Panc1 (cell line): ENCODE results near the gene DCC. TPM values are rescaled to one million over a fixed set of nuclear protein-coding genes. Genes with fewer than 3 reads are reported as not detected.

Source experiments
- ATAC-seq: fragments of 200-7000 bp; cut with Tn5 transposase; 2 replicates; pipeline ENCODE4 v1.9.1; 2020; ENCODE audit warnings: mild to moderate bottlenecking, moderate library complexity
- BruUV-seq: library from RNA; stranded (reverse); fragments of 400-500 nt; replicated peaks from 2 replicates; lab custom pipeline; 2021; lab: Mats Ljungman, UMichigan
- CTCF ChIA-PET: fragments of 300-600 bp; sonication (Branson Sonifier 250); formaldehyde crosslinking; loops from one replicate; lab custom pipeline; 2022; ENCODE audit warnings: antibody characterized with exemption; lab: Charles Lee
- POLR2A ChIA-PET: fragments of 300-600 bp; sonication (Branson Sonifier 250); formaldehyde crosslinking; loops from one replicate; lab custom pipeline; 2022; ENCODE audit warnings: antibody characterized with exemption; lab: Charles Lee
- DNase-seq: peaks from one replicate; pipeline ENCODE4 v3.0.0-alpha.2; 2010; ENCODE audit warnings: low read depth, low spot score
- H3K27ac ChIP-seq: 2 replicates; pipeline ENCODE4 v1.5.1; 2011; ENCODE audit warnings: mild to moderate bottlenecking, low read length, inconsistent platforms
- H3K27me3 ChIP-seq: fragments of 200-500 bp; sonication (Bioruptor generic); 2 replicates; pipeline ENCODE4 v1.6.0; 2014; ENCODE audit warnings: low read length, inconsistent platforms; ENCODE audit not compliant: control insufficient read depth, insufficient read depth
- H3K36me3 ChIP-seq: fragments of 200-500 bp; sonication (Bioruptor generic); 2 replicates; pipeline ENCODE4 v1.5.1; 2014; ENCODE audit warnings: inconsistent platforms, mild to moderate bottlenecking, low read length, moderate library complexity; ENCODE audit not compliant: control insufficient read depth, insufficient read depth
- H3K4me1 ChIP-seq: 2 replicates; pipeline ENCODE4 v1.5.1; 2011; ENCODE audit warnings: inconsistent platforms, mild to moderate bottlenecking, low read length, moderate library complexity; ENCODE audit not compliant: control insufficient read depth, insufficient read depth
- H3K4me3 ChIP-seq, 2 experiments: 2 replicates each; pipeline ENCODE4 v1.5.1; 2011 to 2012; ENCODE audit warnings: low read depth in 2 of 2, low read length in 2 of 2, mild to moderate bottlenecking in 2 of 2, inconsistent platforms in 1 of 2, moderate library complexity in 1 of 2
- H3K9me3 ChIP-seq: fragments of 200-500 bp; sonication (Bioruptor generic); 2 replicates; pipeline ENCODE4 v1.5.1; 2014; ENCODE audit warnings: low read depth, mild to moderate bottlenecking, inconsistent platforms, low read length, moderate library complexity; ENCODE audit not compliant: control insufficient read depth, insufficient read depth
- POLR2AphosphoS5 ChIP-seq: IDR thresholded peaks from 2 replicates; pipeline ENCODE4 v1.6.1; 2012; ENCODE audit warnings: mild to moderate bottlenecking, low read depth, low read length, moderate library complexity
- SIN3A ChIP-seq: IDR thresholded peaks from 2 replicates; pipeline ENCODE4 v1.6.1; 2012; ENCODE audit warnings: low read depth, mild to moderate bottlenecking, low read length, moderate library complexity, borderline replicate concordance; ENCODE audit not compliant: insufficient read depth
- TCF7L2 ChIP-seq: IDR thresholded peaks from 2 replicates; pipeline ENCODE4 v1.6.1; 2011; ENCODE audit warnings: mild to moderate bottlenecking, low read depth, low read length, inconsistent platforms
- in situ Hi-C: cut with HindIII; loops from 2 replicates; pipeline ENCODE4 v1.10.0; 2016; ENCODE audit warnings: low sequenced_read_pairs, low pct_unique_long_range_greater_than_20kb
- intact Hi-C: fragments of 100-400 bp; cut with micrococcal nuclease; formaldehyde crosslinking; loops from one replicate; pipeline ENCODE4 v1.10.0; 2022; ENCODE audit not compliant: unreplicated experiment
- total RNA-seq: library from RNA; stranded (reverse); gene quantifications from one replicate; pipeline ENCODE4 v1.2.1, GENCODE V29; 2021; ENCODE audit not compliant: unreplicated experiment
- TF ChIP-seq, protein P1 (sequence below): fragments of 450-650 bp; IDR thresholded peaks from 2 replicates; pipeline ENCODE4 v1.5.1; 2017; ENCODE audit warnings: mild to moderate bottlenecking
- TF ChIP-seq, protein P2 (sequence below), 2 experiments: IDR thresholded peaks; 2 replicates each; pipeline ENCODE4 v1.6.1; 2011 to 2012; ENCODE audit warnings: low read depth in 2 of 2, control low read depth in 1 of 2, low read length in 1 of 2, mild to moderate bottlenecking in 1 of 2, moderate library complexity in 1 of 2; ENCODE audit not compliant: insufficient read depth in 1 of 2

Gene DCC
- total RNA-seq, 1 experiment from 2014 or later: not detected

DNA sequence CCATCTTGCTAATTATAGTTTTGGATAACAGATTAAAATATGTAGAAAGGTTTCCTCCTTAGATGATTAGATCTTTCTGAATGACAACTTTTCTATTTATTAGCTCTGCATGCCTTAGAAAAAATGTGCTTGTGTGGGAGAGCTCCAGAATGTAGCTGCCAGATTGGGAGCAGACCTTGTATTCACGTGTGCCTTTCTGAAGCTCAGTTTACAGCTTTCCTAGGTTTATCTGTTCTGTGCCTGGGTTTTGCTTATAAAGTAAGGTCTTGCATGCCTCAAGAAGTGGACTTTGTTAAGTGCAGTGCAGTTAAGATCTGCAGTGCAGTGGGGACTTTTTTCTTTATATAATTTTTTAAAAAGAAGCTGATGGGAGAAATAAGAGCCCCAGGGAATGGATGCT is 179.0 kb downstream of the DCC start:
- Histone ChIP-seq H3K9me3 (no peaks in the 10 kb centered on the region), H3K4me1 (no peaks in the 10 kb centered on the region), H3K4me3 (no peak overlapping the region), H3K27me3 (no peaks in the 10 kb centered on the region), H3K27ac (no peak overlapping the region), H3K36me3 (no peaks in the 10 kb centered on the region)
- ChIA-PET POLR2A (no interaction called here), CTCF (no interaction called here)
- ATAC-seq (no peak), DNase-seq (no peak)
- no TSS peak for BruUV-seq
- in situ Hi-C loops: no loop called here
- TF ChIP-seq, protein P1, sequence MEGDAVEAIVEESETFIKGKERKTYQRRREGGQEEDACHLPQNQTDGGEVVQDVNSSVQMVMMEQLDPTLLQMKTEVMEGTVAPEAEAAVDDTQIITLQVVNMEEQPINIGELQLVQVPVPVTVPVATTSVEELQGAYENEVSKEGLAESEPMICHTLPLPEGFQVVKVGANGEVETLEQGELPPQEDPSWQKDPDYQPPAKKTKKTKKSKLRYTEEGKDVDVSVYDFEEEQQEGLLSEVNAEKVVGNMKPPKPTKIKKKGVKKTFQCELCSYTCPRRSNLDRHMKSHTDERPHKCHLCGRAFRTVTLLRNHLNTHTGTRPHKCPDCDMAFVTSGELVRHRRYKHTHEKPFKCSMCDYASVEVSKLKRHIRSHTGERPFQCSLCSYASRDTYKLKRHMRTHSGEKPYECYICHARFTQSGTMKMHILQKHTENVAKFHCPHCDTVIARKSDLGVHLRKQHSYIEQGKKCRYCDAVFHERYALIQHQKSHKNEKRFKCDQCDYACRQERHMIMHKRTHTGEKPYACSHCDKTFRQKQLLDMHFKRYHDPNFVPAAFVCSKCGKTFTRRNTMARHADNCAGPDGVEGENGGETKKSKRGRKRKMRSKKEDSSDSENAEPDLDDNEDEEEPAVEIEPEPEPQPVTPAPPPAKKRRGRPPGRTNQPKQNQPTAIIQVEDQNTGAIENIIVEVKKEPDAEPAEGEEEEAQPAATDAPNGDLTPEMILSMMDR: no peak
- TF ChIP-seq SIN3A: no peak
- TF ChIP-seq, protein P2, sequence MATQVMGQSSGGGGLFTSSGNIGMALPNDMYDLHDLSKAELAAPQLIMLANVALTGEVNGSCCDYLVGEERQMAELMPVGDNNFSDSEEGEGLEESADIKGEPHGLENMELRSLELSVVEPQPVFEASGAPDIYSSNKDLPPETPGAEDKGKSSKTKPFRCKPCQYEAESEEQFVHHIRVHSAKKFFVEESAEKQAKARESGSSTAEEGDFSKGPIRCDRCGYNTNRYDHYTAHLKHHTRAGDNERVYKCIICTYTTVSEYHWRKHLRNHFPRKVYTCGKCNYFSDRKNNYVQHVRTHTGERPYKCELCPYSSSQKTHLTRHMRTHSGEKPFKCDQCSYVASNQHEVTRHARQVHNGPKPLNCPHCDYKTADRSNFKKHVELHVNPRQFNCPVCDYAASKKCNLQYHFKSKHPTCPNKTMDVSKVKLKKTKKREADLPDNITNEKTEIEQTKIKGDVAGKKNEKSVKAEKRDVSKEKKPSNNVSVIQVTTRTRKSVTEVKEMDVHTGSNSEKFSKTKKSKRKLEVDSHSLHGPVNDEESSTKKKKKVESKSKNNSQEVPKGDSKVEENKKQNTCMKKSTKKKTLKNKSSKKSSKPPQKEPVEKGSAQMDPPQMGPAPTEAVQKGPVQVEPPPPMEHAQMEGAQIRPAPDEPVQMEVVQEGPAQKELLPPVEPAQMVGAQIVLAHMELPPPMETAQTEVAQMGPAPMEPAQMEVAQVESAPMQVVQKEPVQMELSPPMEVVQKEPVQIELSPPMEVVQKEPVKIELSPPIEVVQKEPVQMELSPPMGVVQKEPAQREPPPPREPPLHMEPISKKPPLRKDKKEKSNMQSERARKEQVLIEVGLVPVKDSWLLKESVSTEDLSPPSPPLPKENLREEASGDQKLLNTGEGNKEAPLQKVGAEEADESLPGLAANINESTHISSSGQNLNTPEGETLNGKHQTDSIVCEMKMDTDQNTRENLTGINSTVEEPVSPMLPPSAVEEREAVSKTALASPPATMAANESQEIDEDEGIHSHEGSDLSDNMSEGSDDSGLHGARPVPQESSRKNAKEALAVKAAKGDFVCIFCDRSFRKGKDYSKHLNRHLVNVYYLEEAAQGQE (IDR thresholded peaks at IDR 0.05; ENCODE audit: insufficient read depth in 1 of 2, low read depth in 2 of 2, low read length in 1 of 2): no peak
- TF ChIP-seq TCF7L2: no peak
- no peak for TF ChIP-seq POLR2AphosphoS5
- intact Hi-C loops: no loop called here

DNA sequence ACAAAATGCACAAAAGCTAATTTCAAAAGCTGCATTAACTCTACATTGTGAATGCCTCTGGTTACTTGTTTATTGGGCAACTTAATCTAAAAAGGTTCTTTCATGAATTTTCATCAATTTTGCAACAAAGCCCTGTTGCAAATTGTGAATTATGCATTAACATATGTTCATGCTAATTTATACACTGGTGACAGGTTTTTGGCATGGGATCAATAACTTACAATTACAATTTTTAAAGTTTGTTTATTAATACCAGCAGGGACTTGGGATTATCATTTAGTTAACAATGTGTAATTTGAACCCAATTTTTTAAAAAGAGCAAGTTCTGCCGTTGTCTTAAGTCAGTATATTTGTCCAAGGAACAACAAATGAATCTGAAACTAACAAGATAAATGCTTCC is 183.6 kb downstream of the DCC start:
- no peak for DNase-seq
- H3K27me3 ChIP-seq: no peaks in the 10 kb centered on the region
- ATAC-seq: no peak
- no peaks in the 10 kb centered on the region for H3K9me3 ChIP-seq
- BruUV-seq: no TSS peak
- H3K4me3 ChIP-seq: no peak overlapping the region
- H3K36me3 ChIP-seq: no peaks in the 10 kb centered on the region
- in situ Hi-C loops (no loop called here), intact Hi-C loops (no loop called here)
- CTCF ChIA-PET: no interaction called here
- POLR2A ChIA-PET: no interaction called here
- H3K27ac ChIP-seq: no peak overlapping the region
- TF ChIP-seq POLR2AphosphoS5: no peak
- TF ChIP-seq, protein P2 (IDR thresholded peaks at IDR 0.05; ENCODE audit: insufficient read depth in 1 of 2, low read depth in 2 of 2, low read length in 1 of 2): no peak
- TF ChIP-seq TCF7L2: no peak
- TF ChIP-seq SIN3A: no peak
- TF ChIP-seq, protein P1: no peak
- H3K4me1 ChIP-seq: no peaks in the 10 kb centered on the region
